HepG2 (cell line): ENCODE measurements around the gene SRPRB. TPM values are rescaled to one million over a fixed set of nuclear protein-coding genes. Genes with fewer than 3 reads are reported as not detected.

ENCODE experiments used
- AGO1 ChIP-seq: fragments of 200-400 bp; formaldehyde crosslinking; IDR thresholded peaks from 2 replicates; pipeline ENCODE4 v1.6.1; 2017; ENCODE audit warnings: mild to moderate bottlenecking, low read depth, low read length, moderate library complexity; ENCODE audit not compliant: poor library complexity, severe bottlenecking
- ATF5 ChIP-seq: sonication (generic); formaldehyde crosslinking; IDR thresholded peaks from 2 replicates; pipeline ENCODE4 v1.4.0; 2020; ENCODE audit warnings: mild to moderate bottlenecking, low read depth, missing genetic modification reagents
- DR1 ChIP-seq: sonication (generic); formaldehyde crosslinking; IDR thresholded peaks from 2 replicates; pipeline ENCODE4 v1.8.0; 2021; ENCODE audit warnings: mild to moderate bottlenecking, missing genetic modification reagents, inconsistent platforms
- FOXK1 ChIP-seq: sonication (generic); formaldehyde crosslinking; IDR thresholded peaks from 2 replicates; pipeline ENCODE4 v1.4.0; 2020; ENCODE audit warnings: low read depth, missing genetic modification reagents, borderline replicate concordance
- LCORL ChIP-seq, 2 experiments: fragments of 450-650 bp in 1 of 2; sonication (generic) in 1 of 2; formaldehyde crosslinking in 1 of 2; IDR thresholded peaks; 2 replicates each; pipeline versions ENCODE4 v1.5.0 to v1.6.1; 2017 to 2020; ENCODE audit warnings: antibody characterized with exemption in 1 of 2, missing genetic modification reagents in 1 of 2
- SAP130 ChIP-seq: IDR thresholded peaks from 2 replicates; pipeline ENCODE4 v1.6.1; 2016; ENCODE audit warnings: low read depth
- TCF12 ChIP-seq, 2 experiments: fragments of 450-650 bp in 1 of 2; sonication (generic) in 1 of 2; formaldehyde crosslinking in 1 of 2; IDR thresholded peaks; 2 replicates each; pipeline versions ENCODE4 v1.6.1 to v1.8.0; 2017 to 2022; ENCODE audit warnings: antibody characterized with exemption in 1 of 2, mild to moderate bottlenecking in 1 of 2, missing genetic modification reagents in 1 of 2, moderate library complexity in 1 of 2
- TGIF2 ChIP-seq: IDR thresholded peaks from 2 replicates; pipeline ENCODE4 v1.6.1; 2016; ENCODE audit warnings: control low read depth, missing compliant biosample characterization
- YEATS4 ChIP-seq: sonication (generic); formaldehyde crosslinking; IDR thresholded peaks from 2 replicates; pipeline ENCODE4 v1.4.0; 2020; ENCODE audit warnings: missing genetic modification reagents, borderline replicate concordance
- ZFX ChIP-seq: sonication (generic); formaldehyde crosslinking; IDR thresholded peaks from 2 replicates; pipeline ENCODE4 v1.4.0; 2020; ENCODE audit warnings: mild to moderate bottlenecking, low read depth, missing genetic modification reagents, moderate library complexity
- ZKSCAN8 ChIP-seq: IDR thresholded peaks from 2 replicates; pipeline ENCODE4 v1.6.1; 2016; ENCODE audit warnings: borderline replicate concordance, missing genetic modification reagents, missing compliant biosample characterization
- ZNF253 ChIP-seq: sonication (generic); formaldehyde crosslinking; IDR thresholded peaks from 2 replicates; pipeline ENCODE4 v1.8.0; 2022; ENCODE audit warnings: mild to moderate bottlenecking, missing genetic modification reagents, borderline replicate concordance
- ZNF274 ChIP-seq: sonication (generic); formaldehyde crosslinking; IDR thresholded peaks from 2 replicates; pipeline ENCODE4 v1.5.1; 2020; ENCODE audit warnings: mild to moderate bottlenecking, missing genetic modification reagents
- ZNF430 ChIP-seq: sonication (generic); formaldehyde crosslinking; IDR thresholded peaks from 2 replicates; pipeline ENCODE4 v1.9.0; 2021; ENCODE audit warnings: mild to moderate bottlenecking, missing genetic modification reagents
- ZNF546 ChIP-seq: sonication (generic); formaldehyde crosslinking; conservative IDR thresholded peaks from 2 replicates; pipeline ENCODE4 v1.8.1; 2023; ENCODE audit warnings: mild to moderate bottlenecking, missing genetic modification reagents
- ZNF557 ChIP-seq: sonication (generic); formaldehyde crosslinking; IDR thresholded peaks from 2 replicates; pipeline ENCODE4 v1.4.0; 2020; ENCODE audit warnings: missing genetic modification reagents
- ZNF678 ChIP-seq: sonication (generic); formaldehyde crosslinking; IDR thresholded peaks from 2 replicates; pipeline ENCODE4 v1.4.0; 2020; ENCODE audit warnings: mild to moderate bottlenecking, missing genetic modification reagents
- ZNF724P ChIP-seq: sonication (generic); formaldehyde crosslinking; IDR thresholded peaks from 2 replicates; pipeline ENCODE4 v1.8.0; 2022; ENCODE audit warnings: missing genetic modification reagents, borderline replicate concordance
- ZNF790 ChIP-seq: sonication (generic); formaldehyde crosslinking; IDR thresholded peaks from 2 replicates; pipeline ENCODE4 v1.8.0; 2022; ENCODE audit warnings: missing genetic modification reagents, mild to moderate bottlenecking, borderline replicate concordance
- polyA plus RNA-seq, 8 experiments: library from polyadenylated mRNA; depleted of rRNA in 3 of 8; stranded (reverse) in 7 of 8; unstranded in 1 of 8; fragments of >200 nt; fragmentation: Illumina TruSeq in 4 of 8; extraction: Trizol in 4 of 8; gene quantifications; 2 replicates each; pipeline versions ENCODE4 v1.2.1 to v1.2.3, GENCODE V29; 2011 to 2016; ENCODE audit warnings: low read depth in 4 of 8, missing spikeins in 1 of 8, mixed read lengths in 1 of 8; ENCODE audit not compliant: insufficient read depth in 1 of 8
- total RNA-seq, 5 experiments: library from RNA; depleted of rRNA; stranded (reverse); fragments of >200 nt; fragmentation: Illumina TruSeq; extraction: Trizol; gene quantifications; 2 replicates each; pipeline ENCODE4 v1.2.3, GENCODE V29; 2016; ENCODE audit warnings: low read depth in 1 of 5
- TF ChIP-seq, protein P1 (sequence below): sonication (generic); formaldehyde crosslinking; IDR thresholded peaks from 2 replicates; pipeline ENCODE4; 2020; ENCODE audit warnings: missing genetic modification reagents, mild to moderate bottlenecking, borderline replicate concordance
- TF ChIP-seq, protein P2 (sequence below): sonication (generic); formaldehyde crosslinking; IDR thresholded peaks from 2 replicates; pipeline ENCODE4 v1.4.0; 2020; ENCODE audit warnings: mild to moderate bottlenecking, missing genetic modification reagents
- TF ChIP-seq, protein P3 (sequence below): sonication (generic); formaldehyde crosslinking; IDR thresholded peaks from 2 replicates; pipeline ENCODE4 v1.5.0; 2020; ENCODE audit warnings: mild to moderate bottlenecking, missing genetic modification reagents

Gene SRPRB
- total and polyA plus RNA-seq, 2 of the 13 experiments (the other 11 are each of a cell fraction or from before 2014, with no cell fraction given) = 41.0 to 111 TPM

- peak; percentile 97 for TF ChIP-seq SAP130
- TF ChIP-seq ZNF253 (CRISPR knock-in tag) = no peak
- TF ChIP-seq ZKSCAN8 (CRISPR knock-in tag) = peak; percentile 23; the same call in 1 of the 2 replicates
- TF ChIP-seq ZNF274 (CRISPR knock-in tag) = peak; percentile 82; the same call in 1 of the 2 replicates
- 0 out of 2 replicates have a peak, but pooled peaks have one; percentile 66 for TF ChIP-seq ATF5
- peak; percentile 72; the same call in 1 of the 2 replicates for TF ChIP-seq ZNF678 (CRISPR knock-in tag)
- TF ChIP-seq YEATS4 (CRISPR knock-in tag) = peak; percentile 97
- no peak; the same call in 1 of the 2 replicates for TF ChIP-seq ZNF546 (CRISPR knock-in tag)
- peak; percentile 77 for TF ChIP-seq ZFX
- peak; percentile 54; the same call in 1 of the 2 replicates for TF ChIP-seq DR1 (CRISPR knock-in tag)
- TF ChIP-seq ZNF790 = no peak
- TF ChIP-seq, protein P1, sequence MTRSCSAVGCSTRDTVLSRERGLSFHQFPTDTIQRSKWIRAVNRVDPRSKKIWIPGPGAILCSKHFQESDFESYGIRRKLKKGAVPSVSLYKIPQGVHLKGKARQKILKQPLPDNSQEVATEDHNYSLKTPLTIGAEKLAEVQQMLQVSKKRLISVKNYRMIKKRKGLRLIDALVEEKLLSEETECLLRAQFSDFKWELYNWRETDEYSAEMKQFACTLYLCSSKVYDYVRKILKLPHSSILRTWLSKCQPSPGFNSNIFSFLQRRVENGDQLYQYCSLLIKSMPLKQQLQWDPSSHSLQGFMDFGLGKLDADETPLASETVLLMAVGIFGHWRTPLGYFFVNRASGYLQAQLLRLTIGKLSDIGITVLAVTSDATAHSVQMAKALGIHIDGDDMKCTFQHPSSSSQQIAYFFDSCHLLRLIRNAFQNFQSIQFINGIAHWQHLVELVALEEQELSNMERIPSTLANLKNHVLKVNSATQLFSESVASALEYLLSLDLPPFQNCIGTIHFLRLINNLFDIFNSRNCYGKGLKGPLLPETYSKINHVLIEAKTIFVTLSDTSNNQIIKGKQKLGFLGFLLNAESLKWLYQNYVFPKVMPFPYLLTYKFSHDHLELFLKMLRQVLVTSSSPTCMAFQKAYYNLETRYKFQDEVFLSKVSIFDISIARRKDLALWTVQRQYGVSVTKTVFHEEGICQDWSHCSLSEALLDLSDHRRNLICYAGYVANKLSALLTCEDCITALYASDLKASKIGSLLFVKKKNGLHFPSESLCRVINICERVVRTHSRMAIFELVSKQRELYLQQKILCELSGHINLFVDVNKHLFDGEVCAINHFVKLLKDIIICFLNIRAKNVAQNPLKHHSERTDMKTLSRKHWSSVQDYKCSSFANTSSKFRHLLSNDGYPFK (CRISPR knock-in tag) = peak; percentile 92
- TF ChIP-seq ZNF430 = 0 out of 2 replicates have a peak, but pooled peaks have one; percentile 46
- TF ChIP-seq FOXK1 (CRISPR knock-in tag) = peak; percentile 66; the same call in 1 of the 2 replicates
- TF ChIP-seq LCORL (IDR thresholded peaks at IDR 0.05) = no peak
- no peak for TF ChIP-seq LCORL (CRISPR knock-in tag; IDR thresholded peaks at IDR 0.05)
- 0 out of 2 replicates have a peak, but pooled peaks have one; percentile 24 for TF ChIP-seq TGIF2 (CRISPR knock-in tag)
- no peak for TF ChIP-seq TCF12 (IDR thresholded peaks at IDR 0.05)
- TF ChIP-seq TCF12 (CRISPR knock-in tag; IDR thresholded peaks at IDR 0.05) = no peak
- TF ChIP-seq AGO1 = peak; percentile 45
- TF ChIP-seq ZNF724P (CRISPR knock-in tag) = peak; percentile 88; the same call in 1 of the 2 replicates
- TF ChIP-seq, protein P2, sequence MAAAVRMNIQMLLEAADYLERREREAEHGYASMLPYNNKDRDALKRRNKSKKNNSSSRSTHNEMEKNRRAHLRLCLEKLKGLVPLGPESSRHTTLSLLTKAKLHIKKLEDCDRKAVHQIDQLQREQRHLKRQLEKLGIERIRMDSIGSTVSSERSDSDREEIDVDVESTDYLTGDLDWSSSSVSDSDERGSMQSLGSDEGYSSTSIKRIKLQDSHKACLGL = peak; percentile 96; the same call in 1 of the 2 replicates
- TF ChIP-seq ZNF557 (CRISPR knock-in tag) = peak; percentile 79; the same call in 1 of the 2 replicates
- TF ChIP-seq, protein P3, sequence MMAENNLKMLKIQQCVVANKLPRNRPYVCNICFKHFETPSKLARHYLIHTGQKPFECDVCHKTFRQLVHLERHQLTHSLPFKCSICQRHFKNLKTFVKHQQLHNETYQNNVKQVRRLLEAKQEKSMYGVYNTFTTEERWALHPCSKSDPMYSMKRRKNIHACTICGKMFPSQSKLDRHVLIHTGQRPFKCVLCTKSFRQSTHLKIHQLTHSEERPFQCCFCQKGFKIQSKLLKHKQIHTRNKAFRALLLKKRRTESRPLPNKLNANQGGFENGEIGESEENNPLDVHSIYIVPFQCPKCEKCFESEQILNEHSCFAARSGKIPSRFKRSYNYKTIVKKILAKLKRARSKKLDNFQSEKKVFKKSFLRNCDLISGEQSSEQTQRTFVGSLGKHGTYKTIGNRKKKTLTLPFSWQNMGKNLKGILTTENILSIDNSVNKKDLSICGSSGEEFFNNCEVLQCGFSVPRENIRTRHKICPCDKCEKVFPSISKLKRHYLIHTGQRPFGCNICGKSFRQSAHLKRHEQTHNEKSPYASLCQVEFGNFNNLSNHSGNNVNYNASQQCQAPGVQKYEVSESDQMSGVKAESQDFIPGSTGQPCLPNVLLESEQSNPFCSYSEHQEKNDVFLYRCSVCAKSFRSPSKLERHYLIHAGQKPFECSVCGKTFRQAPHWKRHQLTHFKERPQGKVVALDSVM (CRISPR knock-in tag) = 0 out of 2 replicates have a peak, but pooled peaks have one; percentile 12
Measured at GRCh38 chr3:133805702-133806475, at the start of gene SRPRB (continued).
